ENCODE data around the gene SHISAL2B.
"Not testable (repeated sequence)": the region's sequence is repeated elsewhere in the genome, so short reads cannot be mapped to it uniquely, and the experiment has no call there.

SHISAL2B gene

GRCh38 chr5:64654561-64654938 lies 35.8 kb upstream of the SHISAL2B start:
- no peak overlapping the region for H3K27ac ChIP-seq
- H3K4me3 ChIP-seq (ENCODE audit: low read depth in 1 of 2, low read length in 1 of 2): no peak overlapping the region
- peaks cover 14% of the 10 kb centered on the region for H3K27me3 ChIP-seq
- no peaks in the 10 kb centered on the region for H3K4me1 ChIP-seq (ENCODE audit: control insufficient read depth in 1 of 2, insufficient read depth in 1 of 2, low read depth in 1 of 2, low read length in 1 of 2)
- TF ChIP-seq CTCF (IDR thresholded peaks at IDR 0.05): no peak
- H3K36me3 ChIP-seq: no peaks in the 10 kb centered on the region
- peaks cover 2% of the 10 kb centered on the region for H3K9me3 ChIP-seq

GRCh38 chr5:64655596-64655995 lies 34.7 kb upstream of the SHISAL2B start:
- no peak for TF ChIP-seq CTCF (IDR thresholded peaks at IDR 0.05)
- Histone ChIP-seq H3K27me3 (peaks cover 22% of the 10 kb centered on the region), H3K27ac (no peak overlapping the region), H3K4me3 (ENCODE audit: low read depth in 1 of 2, low read length in 1 of 2) (no peak overlapping the region), H3K9me3 (peaks cover 2% of the 10 kb centered on the region), H3K36me3 (no peaks in the 10 kb centered on the region), H3K4me1 (ENCODE audit: control insufficient read depth in 1 of 2, insufficient read depth in 1 of 2, low read depth in 1 of 2, low read length in 1 of 2) (no peaks in the 10 kb centered on the region)

- peaks cover 2% of the 10 kb centered on the region for H3K9me3 ChIP-seq
- no peaks in the 10 kb centered on the region for H3K36me3 ChIP-seq
- H3K27ac ChIP-seq: no peak overlapping the region
- H3K4me3 ChIP-seq (ENCODE audit: low read depth in 1 of 2, low read length in 1 of 2): no peak overlapping the region
- H3K27me3 ChIP-seq: peaks cover 37% of the 10 kb centered on the region
- H3K4me1 ChIP-seq (ENCODE audit: control insufficient read depth in 1 of 2, insufficient read depth in 1 of 2, low read depth in 1 of 2, low read length in 1 of 2): no peaks in the 10 kb centered on the region
- no peak for TF ChIP-seq CTCF (IDR thresholded peaks at IDR 0.05)
Observed at GRCh38 chr5:64659289-64659688, 31.0 kb upstream of the SHISAL2B start.

- H3K27me3 ChIP-seq: peaks cover 54% of the 10 kb centered on the region
- not testable (repeated sequence) for H3K36me3 ChIP-seq; H3K4me3 ChIP-seq (ENCODE audit: low read depth in 1 of 2, low read length in 1 of 2); H3K9me3 ChIP-seq; H3K27ac ChIP-seq; H3K4me1 ChIP-seq (ENCODE audit: control insufficient read depth in 1 of 2, insufficient read depth in 1 of 2, low read depth in 1 of 2, low read length in 1 of 2)
Observed at GRCh38 chr5:64663181-64663580, 27.1 kb upstream of the SHISAL2B start.

GRCh38 chr5:64665243-64665642 lies 25.1 kb upstream of the SHISAL2B start:
- H3K4me1 ChIP-seq (ENCODE audit: control insufficient read depth in 1 of 2, insufficient read depth in 1 of 2, low read depth in 1 of 2, low read length in 1 of 2): no peaks in the 10 kb centered on the region
- peaks cover 39% of the 10 kb centered on the region for H3K27me3 ChIP-seq
- no peaks in the 10 kb centered on the region for H3K36me3 ChIP-seq
- H3K27ac ChIP-seq: no peak overlapping the region
- no peak for TF ChIP-seq CTCF (IDR thresholded peaks at IDR 0.05)
- no peaks in the 10 kb centered on the region for H3K9me3 ChIP-seq
- no peak overlapping the region for H3K4me3 ChIP-seq (ENCODE audit: low read depth in 1 of 2, low read length in 1 of 2)

- no peaks in the 10 kb centered on the region for H3K4me1 ChIP-seq (ENCODE audit: control insufficient read depth in 1 of 2, insufficient read depth in 1 of 2, low read depth in 1 of 2, low read length in 1 of 2)
- H3K4me3 ChIP-seq (ENCODE audit: low read depth in 1 of 2, low read length in 1 of 2): no peak overlapping the region
- peaks cover 35% of the 10 kb centered on the region for H3K27me3 ChIP-seq
- no peak for TF ChIP-seq CTCF (IDR thresholded peaks at IDR 0.05)
- no peaks in the 10 kb centered on the region for H3K36me3 ChIP-seq
- H3K27ac ChIP-seq: no peak overlapping the region
- no peaks in the 10 kb centered on the region for H3K9me3 ChIP-seq
Observed at GRCh38 chr5:64666078-64666477, 24.2 kb upstream of the SHISAL2B start.
